Measurements from ENCODE around the gene KIF5C. TPM values are rescaled to one million over a fixed set of nuclear protein-coding genes. Genes with fewer than 3 reads are reported as not detected.

KIF5C gene
- total and polyA plus RNA-seq, 4 donors = 0.06 to 0.25 (median 0.14) TPM

DNA sequence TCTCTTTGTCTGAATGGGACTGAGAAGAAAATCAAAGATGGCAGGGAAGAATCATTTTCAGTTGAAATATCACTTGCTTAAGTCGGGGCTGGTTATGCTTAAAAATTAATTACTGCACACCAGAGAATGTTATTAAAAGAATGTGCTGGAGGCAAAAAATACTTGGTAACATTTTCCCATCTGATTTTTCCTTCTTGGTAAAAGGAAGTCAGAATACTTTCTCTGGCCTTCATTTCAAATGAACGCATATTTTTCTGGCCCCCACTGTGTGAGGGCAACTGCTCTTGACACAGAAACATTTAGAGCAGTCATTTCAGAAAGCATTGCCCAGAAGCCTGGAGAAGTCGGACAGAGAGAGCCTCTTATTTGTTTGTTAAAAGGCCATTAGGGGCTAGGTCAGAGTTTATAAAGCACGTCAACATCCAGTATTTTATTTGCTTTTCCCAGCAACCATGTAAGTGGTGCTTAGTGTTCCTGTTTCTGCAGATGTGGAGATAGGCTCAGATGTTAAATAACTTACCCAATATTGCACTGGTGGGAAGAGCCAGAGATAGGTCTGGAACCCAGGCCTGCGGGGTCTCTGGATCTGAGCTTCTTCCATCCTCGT lies 130.5 kb downstream of the KIF5C start:
- Histone ChIP-seq H3K9me3 (ENCODE audit: control insufficient read depth in 4 of 4, low read length in 3 of 4) (no peaks in the 10 kb centered on the region), H3K4me3 (ENCODE audit: low read depth in 1 of 3, low read length in 3 of 3) (no peak overlapping the region), H3K27me3 (ENCODE audit: control insufficient read depth in 4 of 4, insufficient read depth in 4 of 4, low read length in 3 of 4) (peaks cover 0 to 3% (median 0%) of the 10 kb centered on the region in 4 donors), H3K36me3 (ENCODE audit: control insufficient read depth in 4 of 4, insufficient read depth in 3 of 4, low read depth in 1 of 4, low read length in 3 of 4) (peaks cover 0 to 1% (median 0%) of the 10 kb centered on the region in 4 donors), H3K4me1 (ENCODE audit: control insufficient read depth in 4 of 4, insufficient read depth in 4 of 4, low read length in 3 of 4) (no peaks in the 10 kb centered on the region), H3K27ac (ENCODE audit: low read depth in 1 of 2, low read length in 2 of 2) (no peak overlapping the region), H3K9ac (ENCODE audit: low read depth in 1 of 2, low read length in 2 of 2) (no peak overlapping the region)
- TF ChIP-seq, protein P1, sequence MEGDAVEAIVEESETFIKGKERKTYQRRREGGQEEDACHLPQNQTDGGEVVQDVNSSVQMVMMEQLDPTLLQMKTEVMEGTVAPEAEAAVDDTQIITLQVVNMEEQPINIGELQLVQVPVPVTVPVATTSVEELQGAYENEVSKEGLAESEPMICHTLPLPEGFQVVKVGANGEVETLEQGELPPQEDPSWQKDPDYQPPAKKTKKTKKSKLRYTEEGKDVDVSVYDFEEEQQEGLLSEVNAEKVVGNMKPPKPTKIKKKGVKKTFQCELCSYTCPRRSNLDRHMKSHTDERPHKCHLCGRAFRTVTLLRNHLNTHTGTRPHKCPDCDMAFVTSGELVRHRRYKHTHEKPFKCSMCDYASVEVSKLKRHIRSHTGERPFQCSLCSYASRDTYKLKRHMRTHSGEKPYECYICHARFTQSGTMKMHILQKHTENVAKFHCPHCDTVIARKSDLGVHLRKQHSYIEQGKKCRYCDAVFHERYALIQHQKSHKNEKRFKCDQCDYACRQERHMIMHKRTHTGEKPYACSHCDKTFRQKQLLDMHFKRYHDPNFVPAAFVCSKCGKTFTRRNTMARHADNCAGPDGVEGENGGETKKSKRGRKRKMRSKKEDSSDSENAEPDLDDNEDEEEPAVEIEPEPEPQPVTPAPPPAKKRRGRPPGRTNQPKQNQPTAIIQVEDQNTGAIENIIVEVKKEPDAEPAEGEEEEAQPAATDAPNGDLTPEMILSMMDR (IDR thresholded peaks at IDR 0.05; ENCODE audit: low read depth, low read length, missing input control) = no peak
- TF ChIP-seq GABPA (IDR thresholded peaks at IDR 0.05 in 1 of 2, conservative IDR thresholded peaks at IDR 0.05 in 1 of 2) = no peak
- TF ChIP-seq NR2F2 (IDR thresholded peaks at IDR 0.05) = no peak
- TF ChIP-seq, protein P2, sequence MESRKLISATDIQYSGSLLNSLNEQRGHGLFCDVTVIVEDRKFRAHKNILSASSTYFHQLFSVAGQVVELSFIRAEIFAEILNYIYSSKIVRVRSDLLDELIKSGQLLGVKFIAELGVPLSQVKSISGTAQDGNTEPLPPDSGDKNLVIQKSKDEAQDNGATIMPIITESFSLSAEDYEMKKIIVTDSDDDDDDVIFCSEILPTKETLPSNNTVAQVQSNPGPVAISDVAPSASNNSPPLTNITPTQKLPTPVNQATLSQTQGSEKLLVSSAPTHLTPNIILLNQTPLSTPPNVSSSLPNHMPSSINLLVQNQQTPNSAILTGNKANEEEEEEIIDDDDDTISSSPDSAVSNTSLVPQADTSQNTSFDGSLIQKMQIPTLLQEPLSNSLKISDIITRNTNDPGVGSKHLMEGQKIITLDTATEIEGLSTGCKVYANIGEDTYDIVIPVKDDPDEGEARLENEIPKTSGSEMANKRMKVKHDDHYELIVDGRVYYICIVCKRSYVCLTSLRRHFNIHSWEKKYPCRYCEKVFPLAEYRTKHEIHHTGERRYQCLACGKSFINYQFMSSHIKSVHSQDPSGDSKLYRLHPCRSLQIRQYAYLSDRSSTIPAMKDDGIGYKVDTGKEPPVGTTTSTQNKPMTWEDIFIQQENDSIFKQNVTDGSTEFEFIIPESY (IDR thresholded peaks at IDR 0.05) = no peak
- no peak for TF ChIP-seq TAF1 (conservative IDR thresholded peaks at IDR 0.05)
- no peak for TF ChIP-seq YY1 (IDR thresholded peaks at IDR 0.05)
- no peak for TF ChIP-seq FOXA1 (IDR thresholded peaks at IDR 0.05)
- TF ChIP-seq FOXA2 (IDR thresholded peaks at IDR 0.05) = no peak
- no peak for TF ChIP-seq RAD21 (IDR thresholded peaks at IDR 0.05)
- TF ChIP-seq, protein P3, sequence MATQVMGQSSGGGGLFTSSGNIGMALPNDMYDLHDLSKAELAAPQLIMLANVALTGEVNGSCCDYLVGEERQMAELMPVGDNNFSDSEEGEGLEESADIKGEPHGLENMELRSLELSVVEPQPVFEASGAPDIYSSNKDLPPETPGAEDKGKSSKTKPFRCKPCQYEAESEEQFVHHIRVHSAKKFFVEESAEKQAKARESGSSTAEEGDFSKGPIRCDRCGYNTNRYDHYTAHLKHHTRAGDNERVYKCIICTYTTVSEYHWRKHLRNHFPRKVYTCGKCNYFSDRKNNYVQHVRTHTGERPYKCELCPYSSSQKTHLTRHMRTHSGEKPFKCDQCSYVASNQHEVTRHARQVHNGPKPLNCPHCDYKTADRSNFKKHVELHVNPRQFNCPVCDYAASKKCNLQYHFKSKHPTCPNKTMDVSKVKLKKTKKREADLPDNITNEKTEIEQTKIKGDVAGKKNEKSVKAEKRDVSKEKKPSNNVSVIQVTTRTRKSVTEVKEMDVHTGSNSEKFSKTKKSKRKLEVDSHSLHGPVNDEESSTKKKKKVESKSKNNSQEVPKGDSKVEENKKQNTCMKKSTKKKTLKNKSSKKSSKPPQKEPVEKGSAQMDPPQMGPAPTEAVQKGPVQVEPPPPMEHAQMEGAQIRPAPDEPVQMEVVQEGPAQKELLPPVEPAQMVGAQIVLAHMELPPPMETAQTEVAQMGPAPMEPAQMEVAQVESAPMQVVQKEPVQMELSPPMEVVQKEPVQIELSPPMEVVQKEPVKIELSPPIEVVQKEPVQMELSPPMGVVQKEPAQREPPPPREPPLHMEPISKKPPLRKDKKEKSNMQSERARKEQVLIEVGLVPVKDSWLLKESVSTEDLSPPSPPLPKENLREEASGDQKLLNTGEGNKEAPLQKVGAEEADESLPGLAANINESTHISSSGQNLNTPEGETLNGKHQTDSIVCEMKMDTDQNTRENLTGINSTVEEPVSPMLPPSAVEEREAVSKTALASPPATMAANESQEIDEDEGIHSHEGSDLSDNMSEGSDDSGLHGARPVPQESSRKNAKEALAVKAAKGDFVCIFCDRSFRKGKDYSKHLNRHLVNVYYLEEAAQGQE (IDR thresholded peaks at IDR 0.05) = no peak
- TF ChIP-seq HNF4A (conservative IDR thresholded peaks at IDR 0.05) = no peak
- TF ChIP-seq HNF4G (IDR thresholded peaks at IDR 0.05) = no peak
- TF ChIP-seq, protein P4, sequence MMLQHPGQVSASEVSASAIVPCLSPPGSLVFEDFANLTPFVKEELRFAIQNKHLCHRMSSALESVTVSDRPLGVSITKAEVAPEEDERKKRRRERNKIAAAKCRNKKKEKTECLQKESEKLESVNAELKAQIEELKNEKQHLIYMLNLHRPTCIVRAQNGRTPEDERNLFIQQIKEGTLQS (IDR thresholded peaks at IDR 0.05) = no peak
- TF ChIP-seq, protein P5, sequence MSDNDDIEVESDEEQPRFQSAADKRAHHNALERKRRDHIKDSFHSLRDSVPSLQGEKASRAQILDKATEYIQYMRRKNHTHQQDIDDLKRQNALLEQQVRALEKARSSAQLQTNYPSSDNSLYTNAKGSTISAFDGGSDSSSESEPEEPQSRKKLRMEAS (IDR thresholded peaks at IDR 0.05) = no peak
- TF ChIP-seq SP1 (IDR thresholded peaks at IDR 0.05) = no peak
- TF ChIP-seq RXRA (IDR thresholded peaks at IDR 0.05) = no peak
- TF ChIP-seq EGR1 (IDR thresholded peaks at IDR 0.05; ENCODE audit: low read depth in 2 of 2) = no peak
- TF ChIP-seq JUND (IDR thresholded peaks at IDR 0.05) = no peak
- WGBS = 64% methylated on average over 6 of the region's 6 CpGs
- no peak for DNase-seq (ENCODE audit: low spot score)
